RPMI8226 (cell line): ENCODE data around the gene FRAS1.

Experiments used
- DNase-seq: peaks from one replicate; pipeline ENCODE4 v3.0.0-alpha.2; 2015

Gene FRAS1

GRCh38 chr4:78565971-78566372, 508.8 kb downstream of the FRAS1 start:
- no peak for DNase-seq

GRCh38 chr4:78566834-78567499, 509.8 kb downstream of the FRAS1 start:
- DNase-seq, result no peak

GRCh38 chr4:78567500-78568060, 510.5 kb downstream of the FRAS1 start:
- DNase-seq, result no peak

- no peak for DNase-seq
Observed at GRCh38 chr4:78568640-78569305, 511.6 kb downstream of the FRAS1 start.

- DNase-seq, result no peak
Observed at GRCh38 chr4:78569306-78569821, 512.2 kb downstream of the FRAS1 start.

GRCh38 chr4:78570117-78570516, 513.0 kb downstream of the FRAS1 start:
- DNase-seq, result no peak

GRCh38 chr4:78571804-78572203, 514.7 kb downstream of the FRAS1 start:
- DNase-seq, result no peak

GRCh38 chr4:78578674-78579425, 521.7 kb downstream of the FRAS1 start:
- DNase-seq, result no peak

GRCh38 chr4:78581618-78582017, 524.5 kb downstream of the FRAS1 start:
- no peak for DNase-seq

GRCh38 chr4:78584863-78585547, 527.9 kb downstream of the FRAS1 start:
- DNase-seq, result peak; percentile 74

GRCh38 chr4:78585633-78586032, 528.5 kb downstream of the FRAS1 start:
- DNase-seq, result no peak

- no peak for DNase-seq
Observed at GRCh38 chr4:78588894-78589545, 531.9 kb downstream of the FRAS1 start.

- no peak for DNase-seq
Observed at GRCh38 chr4:78591404-78591803, 534.3 kb downstream of the FRAS1 start.

- DNase-seq, result peak; percentile 51
Observed at GRCh38 chr4:78592088-78592783, 535.1 kb downstream of the FRAS1 start.
